Stomach (tissue), 19 donors: Measurements from ENCODE around the gene GRM4. TPM values are rescaled to one million over a fixed set of nuclear protein-coding genes. Genes with fewer than 3 reads are reported as not detected.
"Not testable (repeated sequence)": the region's sequence is repeated elsewhere in the genome, so short reads cannot be mapped to it uniquely, and the experiment has no call there.

ENCODE experiments used
- DNase-seq, 2 donors: peaks; one replicate each; pipeline versions ENCODE4 v3.0.0 to v3.0.0-alpha.2; 2013 to 2019
- H3K27ac ChIP-seq, 5 donors: fragments of 200-600 bp in 4 of 5; sonication (generic) in 4 of 5; one replicate each; pipeline ENCODE4 v1.5.1; 2013 to 2019; ENCODE audit warnings: mild to moderate bottlenecking in 1 of 5, moderate library complexity in 1 of 5
- H3K27me3 ChIP-seq, 3 donors: fragments of 200-600 bp; sonication (generic); one replicate each; pipeline ENCODE4 v1.5.1; 2017 to 2019; ENCODE audit warnings: mixed run types in 1 of 3
- H3K36me3 ChIP-seq, 4 donors: fragments of 200-600 bp; sonication (generic); 1 replicate in 3 of 4; 2 replicates in 1 of 4; pipeline ENCODE4 v1.5.1; 2016 to 2019
- H3K4me1 ChIP-seq, 4 donors: fragments of 200-600 bp; sonication (generic); one replicate each; pipeline ENCODE4 v1.5.1; 2016 to 2019
- H3K4me3 ChIP-seq, 4 donors: fragments of 200-600 bp; sonication (generic) in 3 of 4; one replicate each; pipeline ENCODE4 v1.5.1; 2016 to 2019; ENCODE audit warnings: mild to moderate bottlenecking in 1 of 4
- H3K9me3 ChIP-seq, 4 donors: fragments of 200-600 bp; sonication (generic); one replicate each; pipeline ENCODE4 v1.5.1; 2016 to 2019
- EP300 ChIP-seq: sonication (generic); formaldehyde crosslinking; IDR thresholded peaks from one replicate; pipeline ENCODE4 v1.6.1; 2017; ENCODE audit warnings: antibody characterized with exemption
- POLR2A ChIP-seq, 4 donors: fragments of 450-650 bp; IDR thresholded peaks; one replicate each; pipeline ENCODE4 v1.6.1; 2016; ENCODE audit warnings: antibody characterized with exemption in 4 of 4, control low read depth in 2 of 4, mild to moderate bottlenecking in 1 of 4, moderate library complexity in 1 of 4
- POLR2AphosphoS5 ChIP-seq, 3 donors: sonication (generic); formaldehyde crosslinking; IDR thresholded peaks; one replicate each; pipeline ENCODE4 v1.6.1; 2016; ENCODE audit warnings: antibody characterized with exemption in 3 of 3
- WGBS, 5 donors: extraction: QIAGEN DNeasy Blood & Tissue Kit in 3 of 5; methylation state at CpG; one replicate each; pipeline versions ENCODE4 v1.1.5 to v1.1.7; 2013 to 2018; 5-methylcytosine and 5-hydroxymethylcytosine counted together
- intact Hi-C: fragments of 100-400 bp; cut with DNase I; formaldehyde crosslinking; loops from one replicate; pipeline ENCODE4 v1.15.1; 2023; ENCODE audit warnings: low total_unique reads
- long read RNA-seq, 10 donors: transcript quantifications; one replicate each; lab custom pipeline, GENCODE V29; 2026
- polyA plus RNA-seq, 3 donors: library from polyadenylated mRNA; stranded (reverse); fragments of 200-250 nt; gene quantifications; one replicate each; pipeline ENCODE4 v1.2.3, GENCODE V29; 2013
- total RNA-seq, 5 donors: library from RNA; depleted of rRNA; stranded (reverse); fragments of >200 nt; gene quantifications; one replicate each; pipeline versions ENCODE4 v1.1.0 to v1.2.3, GENCODE V29; 2014 to 2016
- TF ChIP-seq, protein P1 (sequence below), 7 experiments: fragments of 450-650 bp in 4 of 7; fragments of 200-600 bp in 3 of 7; sonication (generic) in 3 of 7; IDR thresholded peaks; one replicate each; pipeline ENCODE4 v1.5.1; 2016 to 2019; ENCODE audit warnings: antibody characterized with exemption in 7 of 7, control low read depth in 2 of 7, mild to moderate bottlenecking in 1 of 7
- donor health status: healthy with polysubstance abuse.
- donor health status: Bipolar disorder and iron deficiency.
- donor health status: healthy.

The GRM4 gene
- total RNA-seq = under 1 TPM in 1 of 5 donors, not detected in 4; 0.55 TPM
- not detected for polyA plus RNA-seq
- long read RNA-seq, donor 1 = 0 reads
- long read RNA-seq, donor 2 = 0 reads
- long read RNA-seq, donor 3 = 0 reads
- long read RNA-seq, donor 4 = 0 reads
- long read RNA-seq, donor 5 = 0 reads
- long read RNA-seq, donor 6 = 0 reads
- long read RNA-seq, donor 7 = 0 reads
- long read RNA-seq, donor 8 = 0 reads
- long read RNA-seq, donor 9 = 0 reads
- long read RNA-seq, donor 10 = 0 reads

DNA sequence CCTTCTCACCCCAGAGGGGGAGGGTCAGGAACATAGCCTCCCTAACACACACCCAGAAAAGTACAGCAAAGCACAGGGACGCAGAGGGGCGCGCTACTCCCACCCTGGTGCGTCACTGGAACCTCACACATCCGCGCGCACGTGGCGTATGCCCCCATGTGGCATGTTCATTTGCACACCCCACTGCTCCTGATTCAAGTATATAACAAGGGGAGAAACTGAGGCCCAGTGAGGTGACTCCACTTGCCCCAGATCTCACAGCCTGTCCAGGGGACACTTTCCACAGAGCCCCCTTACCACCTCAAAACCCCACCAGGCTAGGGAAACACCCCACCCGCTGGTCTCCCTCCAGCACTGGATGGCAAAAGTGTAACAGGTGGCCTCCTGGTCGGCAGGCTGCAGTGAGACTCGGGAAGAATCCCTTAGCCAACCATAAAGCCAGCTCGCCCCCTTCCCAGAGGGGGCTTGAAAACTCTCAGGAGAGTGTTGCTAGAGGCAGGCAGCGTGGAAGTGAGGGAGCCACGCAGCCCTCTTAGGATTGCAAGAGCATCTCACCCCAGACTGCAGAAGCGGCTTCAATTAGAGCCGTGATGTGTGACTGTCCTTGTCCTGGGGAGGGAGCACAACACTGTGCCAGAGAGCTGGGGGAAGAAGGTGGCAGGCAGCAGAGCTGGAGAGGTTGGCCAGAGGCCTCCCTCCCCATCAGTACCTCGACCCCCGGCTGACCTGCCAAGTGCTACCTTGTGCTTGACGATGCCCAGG lies at the start of gene GRM4:
Gene GRM4 (minus strand): TSS at position 67 of the 762 bp plus-strand sequence. CDS start 12,591 bp downstream, outside the sequence.
- intact Hi-C loops = no loop called here
- Histone ChIP-seq H3K27ac (no peak within 1 kb of the TSS), H3K27me3 (peaks cover 13 to 96% (median 80%) of the 10 kb centered on the region in 3 donors), H3K4me1 (peaks cover 27 to 41% (median 33%) of the 10 kb centered on the region in 4 donors), H3K36me3 (no peaks in the 10 kb centered on the region), H3K4me3 (peak within 1 kb of the TSS; percentile 40 to 52 (median 44)), H3K9me3 (no peaks in the 10 kb centered on the region)
- no peak for TF ChIP-seq POLR2A (IDR thresholded peaks at IDR 0.05)
- DNase-seq = no peak
- 39 to 42% (median 40%) methylated on average over 12 to 20 of the region's 20 CpGs for WGBS, 5 donors

DNA sequence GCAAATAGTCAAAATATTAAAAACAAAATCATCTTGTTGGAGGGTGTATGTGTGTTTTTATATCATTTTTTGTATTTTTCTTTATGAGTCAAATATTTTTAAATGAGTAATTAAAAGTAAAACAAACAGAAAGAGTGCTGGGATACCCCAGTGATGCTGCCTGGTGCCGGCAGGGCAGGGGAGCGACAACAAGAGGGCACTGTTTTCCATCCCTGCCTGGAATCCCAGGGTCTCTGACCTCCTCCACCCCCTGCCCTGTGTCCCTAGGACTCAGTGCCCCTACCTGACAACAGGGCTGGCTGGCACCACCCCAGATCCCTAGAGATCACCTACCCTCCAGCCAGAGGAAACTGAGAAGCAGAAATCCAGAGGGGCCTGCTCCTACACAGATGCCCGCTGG lies 48.9 kb upstream of the GRM4 start:
- Histone ChIP-seq H3K27me3 (no peaks in the 10 kb centered on the region), H3K36me3 (no peaks in the 10 kb centered on the region), H3K9me3 (no peaks in the 10 kb centered on the region), H3K4me3 (no peak overlapping the region), H3K27ac (no peak overlapping the region), H3K4me1 (peaks cover 8 to 13% (median 12%) of the 10 kb centered on the region in 4 donors)
- 85 to 91% (median 89%) methylated on average over 3 of the region's 3 CpGs for WGBS, 5 donors
- intact Hi-C loops = no loop called here
- TF ChIP-seq EP300 = no peak
- TF ChIP-seq, protein P1, sequence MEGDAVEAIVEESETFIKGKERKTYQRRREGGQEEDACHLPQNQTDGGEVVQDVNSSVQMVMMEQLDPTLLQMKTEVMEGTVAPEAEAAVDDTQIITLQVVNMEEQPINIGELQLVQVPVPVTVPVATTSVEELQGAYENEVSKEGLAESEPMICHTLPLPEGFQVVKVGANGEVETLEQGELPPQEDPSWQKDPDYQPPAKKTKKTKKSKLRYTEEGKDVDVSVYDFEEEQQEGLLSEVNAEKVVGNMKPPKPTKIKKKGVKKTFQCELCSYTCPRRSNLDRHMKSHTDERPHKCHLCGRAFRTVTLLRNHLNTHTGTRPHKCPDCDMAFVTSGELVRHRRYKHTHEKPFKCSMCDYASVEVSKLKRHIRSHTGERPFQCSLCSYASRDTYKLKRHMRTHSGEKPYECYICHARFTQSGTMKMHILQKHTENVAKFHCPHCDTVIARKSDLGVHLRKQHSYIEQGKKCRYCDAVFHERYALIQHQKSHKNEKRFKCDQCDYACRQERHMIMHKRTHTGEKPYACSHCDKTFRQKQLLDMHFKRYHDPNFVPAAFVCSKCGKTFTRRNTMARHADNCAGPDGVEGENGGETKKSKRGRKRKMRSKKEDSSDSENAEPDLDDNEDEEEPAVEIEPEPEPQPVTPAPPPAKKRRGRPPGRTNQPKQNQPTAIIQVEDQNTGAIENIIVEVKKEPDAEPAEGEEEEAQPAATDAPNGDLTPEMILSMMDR (IDR thresholded peaks at IDR 0.05) = no peak
- no peak for TF ChIP-seq POLR2AphosphoS5 (IDR thresholded peaks at IDR 0.05)
- TF ChIP-seq POLR2A (IDR thresholded peaks at IDR 0.05) = no peak
- DNase-seq = no peak

DNA sequence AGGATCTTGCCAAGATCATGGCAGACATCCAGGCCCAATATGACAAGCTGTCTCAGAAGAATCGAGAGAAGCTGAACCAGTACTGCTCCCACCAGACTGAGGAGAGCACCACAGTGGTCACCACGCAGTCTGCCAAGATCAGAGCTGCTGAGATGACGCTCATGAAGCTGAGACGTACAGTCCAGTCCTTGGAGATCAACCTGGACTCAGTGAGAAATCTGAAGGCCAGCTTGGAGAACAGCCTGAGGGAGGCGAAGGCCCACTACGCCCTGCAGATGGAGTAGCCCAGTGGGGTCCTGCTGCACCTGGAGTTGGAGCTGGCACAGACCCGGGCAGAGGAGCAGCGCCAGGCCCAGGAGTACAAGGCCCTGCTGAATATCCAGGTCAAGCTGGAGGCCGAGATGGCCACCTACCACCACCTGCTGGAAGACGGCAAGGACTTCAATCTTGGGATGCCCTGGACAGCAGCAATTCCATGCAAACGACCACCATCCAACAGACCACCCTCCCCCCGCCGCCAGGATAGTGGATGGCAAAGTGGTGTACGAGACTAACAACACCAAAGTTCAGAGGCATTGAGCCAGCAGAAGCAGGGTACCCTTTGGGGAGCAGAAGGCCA lies 44.7 kb upstream of the GRM4 start:
- Histone ChIP-seq H3K36me3 (no peaks in the 10 kb centered on the region), H3K27me3 (no peaks in the 10 kb centered on the region), H3K4me1 (no peaks in the 10 kb centered on the region), H3K9me3 (no peaks in the 10 kb centered on the region), H3K4me3 (no peak overlapping the region), H3K27ac (no peak overlapping the region)
- DNase-seq = no peak
- intact Hi-C loops = no loop called here
- TF ChIP-seq POLR2A (IDR thresholded peaks at IDR 0.05) (no peak), EP300 (no peak), POLR2AphosphoS5 (IDR thresholded peaks at IDR 0.05) (no peak)
- TF ChIP-seq, protein P1 (IDR thresholded peaks at IDR 0.05) = no peak
- WGBS, 5 donors = 73 to 86% (median 80%) methylated on average over 13 to 14 of the region's 14 CpGs

DNA sequence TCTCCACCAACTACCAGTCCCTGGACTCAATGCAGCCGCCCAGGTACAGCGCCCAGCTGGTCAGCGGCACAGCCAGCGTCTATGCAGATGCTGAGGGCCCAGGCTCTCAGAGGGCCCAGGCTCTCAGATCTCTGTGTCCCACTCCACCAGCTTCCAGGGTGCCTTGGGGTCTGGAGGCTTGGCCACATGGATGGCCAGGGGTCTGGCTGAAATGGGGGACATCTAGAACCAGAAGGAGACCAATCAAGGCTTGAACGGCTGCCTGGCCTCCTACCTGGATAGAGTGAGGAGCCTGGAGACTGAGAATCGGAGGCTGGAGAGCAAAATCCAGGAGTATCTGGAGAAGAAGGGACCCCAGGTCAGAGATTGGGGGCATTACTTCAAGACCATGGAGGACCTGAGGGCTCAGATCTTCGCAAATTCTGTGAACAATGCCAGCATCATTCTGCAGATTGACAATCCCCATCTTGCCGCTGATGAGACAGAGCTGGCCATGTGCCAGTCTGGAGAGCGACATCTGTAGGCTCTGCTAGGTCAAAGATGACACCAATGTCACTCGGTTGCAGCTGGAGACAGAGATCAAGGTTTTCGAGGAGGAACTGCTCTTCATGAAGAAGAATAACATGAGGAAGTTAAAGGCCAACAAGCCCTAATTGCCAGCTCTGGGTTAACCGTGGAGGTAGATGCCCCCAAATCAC lies 44.1 kb upstream of the GRM4 start:
- Histone ChIP-seq H3K4me1 (no peaks in the 10 kb centered on the region), H3K4me3 (no peak overlapping the region), H3K27ac (no peak overlapping the region), H3K9me3 (no peaks in the 10 kb centered on the region), H3K36me3 (no peaks in the 10 kb centered on the region), H3K27me3 (no peaks in the 10 kb centered on the region)
- intact Hi-C loops = no loop called here
- WGBS, 5 donors = 84 to 91% (median 88%) methylated on average over 12 of the region's 12 CpGs
- DNase-seq = no peak
- TF ChIP-seq POLR2A (IDR thresholded peaks at IDR 0.05) (no peak), POLR2AphosphoS5 (IDR thresholded peaks at IDR 0.05) (no peak), EP300 (no peak)
- TF ChIP-seq, protein P1 (IDR thresholded peaks at IDR 0.05) = no peak

DNA sequence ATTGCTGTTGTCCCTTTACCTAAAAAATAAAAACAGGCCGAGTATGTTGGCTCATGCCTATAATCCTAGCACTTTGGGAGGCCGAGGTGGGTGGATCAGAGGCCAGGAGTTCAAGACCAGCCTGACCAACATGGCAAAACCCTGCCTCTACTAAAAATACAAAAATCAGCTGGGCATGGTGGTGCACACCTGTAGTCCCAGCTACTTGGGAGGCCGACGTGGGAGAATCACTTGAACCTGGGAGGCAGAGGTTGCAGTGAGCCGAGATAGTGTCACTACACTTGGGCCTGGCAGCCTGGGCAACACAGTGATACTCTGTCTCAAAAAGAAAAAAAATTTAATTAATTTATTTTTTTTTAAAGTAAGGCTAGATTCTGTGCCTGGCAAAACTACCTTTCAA lies 38.8 kb upstream of the GRM4 start:
- 87 to 94% (median 92%) methylated on average over 5 of the region's 5 CpGs for WGBS, 5 donors
- H3K27me3 ChIP-seq, H3K36me3 ChIP-seq, intact Hi-C loops, H3K9me3 ChIP-seq, H3K4me3 ChIP-seq, DNase-seq, H3K4me1 ChIP-seq, H3K27ac ChIP-seq: not testable (repeated sequence)
